Effector CD4-positive, alpha-beta T cell (primary cell): ENCODE data around the gene CHRDL1. TPM values are rescaled to one million over a fixed set of nuclear protein-coding genes. Genes with fewer than 3 reads are reported as not detected.
"Not testable (repeated sequence)": the region's sequence is repeated elsewhere in the genome, so short reads cannot be mapped to it uniquely, and the experiment has no call there.

Experiments
- DNase-seq: peaks from one replicate; pipeline ENCODE4 v3.0.0-alpha.2; 2020
- total RNA-seq: gene quantifications from one replicate; lab custom pipeline; 2026; lab: John Stamatoyannopoulos, UW

Gene CHRDL1, protein sequence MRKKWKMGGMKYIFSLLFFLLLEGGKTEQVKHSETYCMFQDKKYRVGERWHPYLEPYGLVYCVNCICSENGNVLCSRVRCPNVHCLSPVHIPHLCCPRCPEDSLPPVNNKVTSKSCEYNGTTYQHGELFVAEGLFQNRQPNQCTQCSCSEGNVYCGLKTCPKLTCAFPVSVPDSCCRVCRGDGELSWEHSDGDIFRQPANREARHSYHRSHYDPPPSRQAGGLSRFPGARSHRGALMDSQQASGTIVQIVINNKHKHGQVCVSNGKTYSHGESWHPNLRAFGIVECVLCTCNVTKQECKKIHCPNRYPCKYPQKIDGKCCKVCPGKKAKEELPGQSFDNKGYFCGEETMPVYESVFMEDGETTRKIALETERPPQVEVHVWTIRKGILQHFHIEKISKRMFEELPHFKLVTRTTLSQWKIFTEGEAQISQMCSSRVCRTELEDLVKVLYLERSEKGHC
- total RNA-seq, result not detected

DNA sequence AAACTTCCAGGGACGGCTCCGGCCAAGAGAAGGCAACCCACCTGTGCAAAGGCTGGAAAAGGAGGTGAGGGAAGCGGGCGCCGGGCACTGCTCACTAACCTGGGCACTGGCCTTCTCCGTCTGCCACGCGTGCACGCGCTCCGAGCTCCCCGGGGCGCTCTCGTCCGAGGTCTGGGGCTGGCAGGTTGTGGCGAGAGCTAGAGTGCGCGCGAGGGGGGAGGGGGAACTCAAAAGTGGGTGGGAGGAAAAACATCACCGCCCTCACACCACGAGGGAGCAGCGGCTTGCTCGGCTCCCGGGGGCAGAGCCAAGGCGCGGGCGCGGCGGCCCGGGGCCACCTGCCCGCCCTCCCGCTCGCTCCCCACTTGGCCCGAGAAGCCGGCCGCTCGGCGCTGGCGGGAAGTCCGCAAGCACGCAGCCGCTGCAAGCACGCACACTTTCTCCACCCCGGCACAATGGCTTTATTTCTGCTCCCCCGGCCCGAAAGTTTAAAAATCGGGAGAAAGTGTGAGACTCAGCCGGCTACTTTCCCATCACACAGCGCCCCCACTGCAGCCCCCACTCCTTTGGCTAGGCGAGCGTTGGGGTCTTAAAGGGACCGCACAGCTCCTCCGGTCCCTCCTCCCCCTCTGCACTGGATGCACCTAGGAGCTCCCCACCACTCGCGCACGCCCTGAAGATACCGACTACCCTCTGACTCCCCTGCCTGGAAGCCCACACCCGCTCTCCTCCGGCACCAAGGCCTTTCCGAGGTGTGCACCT, at the start of gene CHRDL1:
CHRDL1 (minus strand) TSS at position 173 of the 762 bp plus-strand sequence. CDS start 3,636 bp downstream, outside the sequence.
- DNase-seq, result no peak

DNA sequence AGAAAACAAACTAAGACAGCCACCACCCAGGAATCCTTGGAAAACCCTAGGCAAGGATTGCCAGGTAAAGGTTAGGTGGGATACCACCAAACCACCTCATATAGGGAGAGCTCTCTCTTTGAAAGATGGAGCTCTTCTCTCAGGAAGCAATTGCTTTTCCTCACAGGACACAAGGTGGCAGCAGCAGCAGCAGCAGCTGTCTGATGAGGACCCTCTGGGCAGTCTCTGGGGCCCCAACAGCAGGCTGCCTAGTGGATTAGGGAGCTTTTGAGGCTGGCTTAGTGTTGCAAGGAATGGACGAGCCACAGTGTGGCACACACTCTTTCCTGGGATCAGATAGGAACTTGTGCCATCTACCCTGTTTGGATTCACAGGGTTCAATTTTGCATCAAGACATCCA, 41.4 kb upstream of the CHRDL1 start:
- no peak for DNase-seq

DNA sequence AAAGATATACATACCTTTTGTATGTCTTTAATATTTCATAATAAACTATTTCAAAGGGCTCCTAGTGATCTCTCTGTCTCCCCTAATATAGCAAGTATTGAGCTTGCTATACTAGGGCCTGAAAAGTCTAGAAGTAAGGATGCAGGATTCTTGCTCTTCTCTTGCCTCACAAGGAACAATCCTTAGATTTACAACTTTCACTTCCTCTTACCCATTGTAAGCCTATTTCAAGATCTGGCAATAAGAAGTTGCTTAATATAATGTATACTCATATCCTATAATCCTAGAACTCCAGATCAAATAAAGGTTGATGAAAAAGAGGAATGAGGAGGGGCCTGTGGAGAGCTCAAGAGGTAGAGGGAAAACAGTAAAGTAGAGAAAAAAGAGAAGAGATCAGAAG, 40.8 kb upstream of the CHRDL1 start:
- DNase-seq, result no peak

DNA sequence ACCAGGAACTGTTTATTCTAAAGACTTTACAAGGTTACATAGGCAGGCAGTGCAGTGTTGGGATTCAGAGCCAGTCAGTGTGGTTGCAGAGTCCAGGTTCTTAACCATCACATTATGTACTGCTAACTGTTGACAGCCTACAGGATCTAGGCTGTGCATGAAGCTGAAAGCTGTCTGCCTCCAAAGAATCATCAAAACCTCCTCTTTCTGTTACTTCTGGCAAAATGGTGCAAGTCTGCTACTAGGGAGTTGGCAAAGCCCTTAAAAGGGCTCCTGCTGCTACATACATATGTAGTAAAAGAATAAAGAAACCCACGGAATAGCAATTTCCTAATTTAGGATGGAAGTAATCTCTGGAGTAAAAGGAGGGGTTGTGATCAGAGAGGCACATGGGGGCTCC, 40.4 kb upstream of the CHRDL1 start:
- DNase-seq, result no peak

DNA sequence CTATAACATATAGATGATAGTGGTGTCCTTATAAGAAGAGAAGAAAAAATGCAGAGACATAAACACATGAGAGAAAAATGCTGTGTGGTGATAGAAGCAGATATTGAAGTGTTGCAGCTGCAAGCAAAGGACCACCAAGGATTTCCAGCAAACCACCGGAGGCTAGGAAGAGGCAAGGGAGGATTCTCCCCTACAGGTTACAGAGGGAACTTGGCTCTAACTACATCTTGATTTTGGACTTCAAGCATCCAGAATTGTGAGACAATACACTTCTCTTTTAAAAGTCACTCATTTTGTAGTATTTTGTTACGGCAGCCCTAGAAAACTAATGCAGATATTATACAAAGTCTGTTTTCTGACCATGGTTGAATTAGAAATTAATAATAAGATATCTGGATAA, 30.4 kb upstream of the CHRDL1 start:
- no peak for DNase-seq

DNA sequence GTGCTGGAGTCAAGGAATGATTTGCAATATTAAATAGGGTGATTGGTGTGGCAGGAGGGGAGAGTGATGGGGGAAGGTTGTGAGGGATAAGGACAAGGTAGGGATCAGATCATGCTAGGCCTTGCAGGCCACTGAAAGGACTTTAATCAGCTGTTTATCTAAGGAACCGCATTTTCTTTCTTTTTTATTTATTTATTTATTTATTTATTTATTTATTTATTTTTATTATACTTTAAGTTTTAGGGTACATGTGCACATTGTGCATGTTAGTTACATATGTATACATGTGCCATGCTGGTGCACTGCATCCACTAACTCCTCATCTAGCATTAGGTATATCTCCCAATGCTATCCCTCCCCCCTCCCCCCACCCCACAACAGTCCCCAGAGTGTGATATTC, 20.9 kb upstream of the CHRDL1 start:
- DNase-seq, result not testable (repeated sequence)

DNA sequence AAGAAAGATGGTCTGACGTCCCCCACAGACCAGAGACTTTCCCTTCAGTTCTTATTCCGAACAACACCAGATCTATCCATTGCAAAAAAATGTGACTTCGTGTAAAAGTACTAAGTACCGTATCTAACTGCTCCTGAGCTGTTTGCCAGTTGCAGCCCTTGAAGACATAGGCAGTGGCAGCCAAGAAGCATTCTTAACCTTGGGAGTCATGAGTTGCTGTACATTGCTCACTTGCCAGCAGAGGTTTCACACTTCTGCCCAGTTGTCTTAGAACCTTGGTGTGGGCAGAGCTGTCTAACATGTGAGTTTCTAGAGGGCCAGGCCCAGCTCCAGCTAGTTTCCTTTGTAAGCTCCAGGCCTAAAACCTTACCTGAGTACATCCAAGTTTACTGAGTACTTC, 10.5 kb upstream of the CHRDL1 start:
- no peak for DNase-seq

DNA sequence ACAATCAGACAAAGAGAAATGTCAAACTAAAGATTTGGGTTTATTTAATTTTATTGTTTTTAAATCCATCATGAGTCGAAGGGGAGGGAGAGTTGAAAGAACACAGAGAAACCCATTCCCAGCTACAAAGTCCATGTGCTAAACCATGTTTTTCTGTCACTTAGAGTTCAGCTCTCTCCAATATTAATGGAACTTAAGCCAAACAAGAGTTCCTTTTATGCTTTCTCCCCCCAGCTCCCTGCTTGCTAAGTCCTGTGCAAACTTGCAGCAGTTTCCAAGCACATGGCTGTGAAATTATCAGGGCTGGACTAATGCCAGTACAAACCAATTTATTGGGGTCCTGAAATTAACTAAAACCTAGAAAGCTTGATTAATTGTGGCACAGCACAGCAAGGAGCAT, 9.7 kb upstream of the CHRDL1 start:
- DNase-seq, result no peak

DNA sequence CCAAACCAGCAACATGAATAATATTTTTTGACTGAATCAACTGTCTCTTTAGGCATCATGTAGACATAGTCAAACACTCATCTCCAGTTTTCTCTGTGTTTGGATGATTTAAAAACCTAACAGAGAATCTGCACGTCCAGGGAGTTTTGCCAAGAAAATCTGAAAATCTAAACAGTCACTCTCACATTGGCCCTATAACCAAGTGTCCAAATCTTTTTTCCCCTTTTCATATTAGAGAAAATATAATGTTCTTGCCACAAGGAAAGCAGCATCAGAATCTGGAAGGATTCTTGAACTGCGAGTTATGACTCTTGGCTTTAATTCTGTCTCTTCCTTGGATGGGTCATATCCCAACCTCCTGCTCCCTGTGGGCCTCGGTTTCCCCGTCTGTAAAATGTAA, 8.8 kb upstream of the CHRDL1 start:
- DNase-seq, result no peak

DNA sequence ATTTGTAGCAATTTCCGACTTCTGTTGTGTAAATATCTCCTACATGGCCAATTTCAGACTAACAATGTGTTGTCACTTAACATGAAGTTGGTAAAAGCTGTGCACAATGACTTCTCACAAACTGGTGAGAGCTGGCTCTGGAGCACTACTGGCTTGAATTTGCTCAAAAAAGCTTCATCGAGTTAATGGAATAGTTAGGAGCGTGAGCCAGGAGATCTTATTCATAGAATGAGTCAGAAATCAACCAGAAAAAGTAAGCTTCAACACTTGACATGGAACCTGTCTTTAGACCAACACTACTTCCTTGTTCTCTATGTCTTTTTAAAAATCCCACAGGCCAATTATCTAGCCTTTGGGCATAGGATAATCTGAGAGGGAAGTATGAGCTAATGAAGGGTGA, 7.9 kb upstream of the CHRDL1 start:
- DNase-seq, result no peak

DNA sequence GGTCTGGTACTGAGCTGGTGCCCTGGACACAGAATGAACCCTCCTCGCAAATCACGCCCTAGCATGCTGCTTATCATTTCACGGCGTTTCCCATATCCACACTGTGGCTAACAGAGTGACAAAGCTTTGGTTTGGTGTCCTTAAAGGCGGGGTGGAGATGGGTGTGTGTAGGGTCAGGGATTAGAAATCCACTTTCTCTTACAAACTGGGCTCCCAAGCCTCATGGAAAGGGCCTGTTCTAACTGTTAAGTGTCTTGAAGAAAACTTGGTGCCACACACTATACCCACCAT, 735 bp upstream of the CHRDL1 start:
- DNase-seq, result no peak

DNA sequence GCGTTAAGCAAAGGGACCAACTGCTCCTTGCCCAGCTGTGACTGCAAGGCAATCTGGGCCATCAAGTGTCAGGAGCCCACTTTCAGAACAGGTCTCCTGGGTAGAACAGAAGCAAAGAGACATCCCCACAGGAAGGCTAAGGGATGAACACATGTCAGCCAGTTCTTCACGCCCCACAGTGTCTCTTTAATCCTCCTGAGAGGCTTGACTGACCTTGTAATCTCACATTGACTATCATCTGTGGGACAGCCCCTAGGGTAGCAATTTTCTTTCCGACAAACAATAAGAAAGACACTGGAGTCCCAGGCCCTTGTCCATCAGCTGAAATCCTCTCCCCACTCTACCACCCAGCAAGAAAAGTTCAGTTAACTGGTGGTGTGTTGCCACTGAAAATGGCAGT, 1.0 kb downstream of the CHRDL1 start:
- DNase-seq, result no peak

DNA sequence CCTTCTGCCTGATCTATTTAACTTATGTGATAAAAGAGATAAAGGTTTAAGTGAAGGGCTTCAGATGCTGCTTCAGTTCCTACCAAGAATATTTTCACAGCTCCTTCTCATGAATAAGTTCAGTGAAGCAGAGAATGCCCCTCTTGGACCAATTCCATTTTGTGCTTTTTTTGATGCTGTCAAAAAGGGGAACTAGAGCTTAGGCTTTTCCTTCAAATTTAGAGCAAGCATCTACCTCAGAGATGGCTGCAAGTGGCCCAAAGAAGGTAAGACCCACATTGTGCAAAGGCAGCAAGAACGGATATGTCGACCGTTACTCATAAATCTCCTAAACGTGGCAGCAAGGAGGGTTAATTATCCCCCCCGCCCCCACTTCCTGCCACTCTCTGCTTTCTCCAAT, 4.5 kb downstream of the CHRDL1 start:
- DNase-seq, result no peak

DNA sequence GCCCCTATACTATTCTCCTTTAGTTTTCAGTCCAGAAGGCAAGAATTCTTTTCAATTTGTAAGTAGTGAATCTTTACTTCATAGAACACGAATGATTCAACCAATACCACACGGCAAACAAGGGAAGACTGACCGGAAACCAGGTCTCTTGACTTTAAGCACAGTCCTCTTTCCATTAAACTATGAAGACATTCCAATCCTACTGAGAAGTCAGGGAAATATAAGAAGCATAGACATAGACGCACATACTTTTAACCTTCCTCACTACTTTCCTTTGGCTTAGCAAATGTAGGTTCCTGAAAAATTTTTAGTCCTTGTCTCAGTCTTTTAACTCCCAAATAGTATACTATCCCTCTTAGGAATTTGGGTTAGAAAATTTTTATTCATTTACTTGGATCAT, 9.1 kb downstream of the CHRDL1 start:
- no peak for DNase-seq

DNA sequence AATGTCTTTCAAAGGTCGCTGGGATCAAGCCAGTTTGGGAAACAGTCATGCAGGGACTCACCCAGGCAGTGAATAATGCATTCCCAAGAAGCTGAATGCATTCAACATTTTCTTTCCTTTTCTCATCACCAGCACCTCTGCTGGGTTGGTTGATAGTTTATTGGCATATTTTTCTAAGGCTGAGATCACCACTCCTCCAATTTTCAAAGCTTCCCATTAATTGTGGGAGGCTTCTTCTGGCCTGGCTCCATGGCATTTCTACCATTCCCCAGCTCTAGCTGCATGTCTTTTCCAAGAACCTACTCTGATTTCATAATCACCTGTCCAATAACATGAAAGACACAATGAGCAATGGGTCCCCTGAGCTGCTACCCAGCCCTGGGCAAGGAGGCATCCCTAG, 35.8 kb downstream of the CHRDL1 start:
- no peak for DNase-seq

DNA sequence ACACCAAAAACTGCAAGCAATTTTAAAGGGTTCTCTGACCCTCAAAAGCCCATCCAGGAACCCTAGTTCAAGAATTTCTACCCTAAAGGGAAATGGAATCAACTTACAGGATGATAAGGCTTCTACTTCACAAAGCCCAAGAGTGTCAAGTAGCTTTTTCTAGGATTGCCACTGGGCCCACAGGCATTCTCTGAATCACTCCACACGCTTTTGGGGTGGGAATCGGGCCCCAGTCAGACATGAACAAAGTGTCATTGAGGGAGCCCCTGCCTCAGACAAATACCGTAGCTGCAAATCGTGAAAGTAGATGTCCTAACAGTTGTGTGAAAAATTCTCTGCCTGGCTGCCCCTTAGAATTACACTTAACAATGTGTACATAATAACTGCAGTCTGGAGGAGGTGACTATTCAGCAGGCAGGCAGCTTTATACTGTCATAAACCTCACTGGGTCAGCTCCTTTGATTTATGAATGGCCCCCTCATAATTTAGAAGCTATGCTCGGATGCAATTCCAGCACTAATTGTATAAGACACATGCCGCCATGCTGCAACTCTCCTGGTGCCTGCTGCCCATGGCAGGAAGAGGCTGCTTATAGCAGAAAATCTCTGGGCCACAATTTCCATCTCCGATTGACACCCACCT, 36.7 kb downstream of the CHRDL1 start:
- no peak for DNase-seq

DNA sequence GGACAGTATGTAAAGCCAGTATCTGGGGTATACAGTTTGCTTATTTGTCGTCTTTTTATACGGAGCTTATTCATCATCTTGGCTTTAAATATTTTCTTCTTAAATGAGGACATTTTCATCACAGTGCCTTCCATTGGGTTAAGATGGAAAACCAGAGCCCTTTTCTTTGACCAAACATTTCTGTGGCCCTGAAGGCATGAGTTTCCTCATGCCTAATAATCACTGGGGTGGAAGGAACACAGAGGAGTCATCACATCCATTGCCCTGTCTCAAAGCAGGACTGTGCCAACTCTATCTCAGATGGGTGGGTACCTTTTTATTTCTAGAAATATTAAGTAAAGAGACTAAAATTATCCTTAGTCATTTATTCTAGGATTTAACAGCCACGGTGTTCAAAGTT, 40.0 kb downstream of the CHRDL1 start:
- no peak for DNase-seq

DNA sequence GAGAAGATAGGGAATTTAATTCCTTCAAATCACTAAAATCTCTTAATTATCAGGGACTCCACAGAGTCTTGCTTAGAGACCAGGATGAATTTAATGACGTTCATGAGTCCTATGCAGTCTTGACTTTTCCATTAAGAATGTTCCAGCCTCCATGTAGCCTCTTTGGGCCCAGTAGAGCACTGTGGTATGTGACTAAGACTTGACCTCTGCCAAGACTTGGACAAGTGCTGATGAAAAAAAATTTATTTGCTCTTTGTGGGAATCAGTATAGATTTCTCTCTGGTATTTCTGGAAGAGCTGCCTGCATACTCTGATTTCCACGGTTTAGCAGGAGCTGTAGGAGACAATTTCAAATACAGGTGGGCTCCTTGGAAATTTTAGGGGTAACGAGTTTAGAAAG, 40.6 kb downstream of the CHRDL1 start:
- no peak for DNase-seq

DNA sequence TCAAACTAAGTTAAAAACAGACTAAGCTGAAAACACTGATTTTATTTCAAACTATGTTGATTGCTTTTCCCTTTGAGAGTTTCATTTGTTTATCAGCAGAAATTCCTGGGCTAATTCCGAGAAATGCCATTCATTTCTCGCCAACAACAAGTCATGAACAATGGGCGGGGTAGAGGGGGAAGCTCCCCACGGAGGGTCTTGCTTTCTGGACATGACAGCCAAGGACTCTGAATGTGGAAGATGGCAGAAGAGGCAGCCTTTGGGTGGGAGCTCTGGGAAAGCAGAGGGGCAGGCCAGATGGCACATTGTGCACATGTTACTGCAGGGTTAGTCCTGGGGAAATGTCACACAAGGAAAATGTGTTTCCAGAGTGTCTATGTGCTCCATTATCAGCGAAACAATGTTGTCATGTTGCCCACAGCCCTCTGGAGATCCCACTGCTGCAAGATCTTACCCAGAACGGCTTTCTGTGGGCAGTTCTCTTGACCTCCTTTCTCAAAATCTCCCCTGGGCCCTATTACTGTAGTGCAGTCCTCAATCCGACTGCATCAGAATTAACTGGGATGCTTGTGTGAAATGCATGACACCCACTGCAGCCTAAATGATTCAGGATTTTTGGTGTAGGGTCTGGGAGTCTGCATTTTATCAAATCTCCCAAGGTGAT, 45.0 kb downstream of the CHRDL1 start:
- DNase-seq, result no peak

DNA sequence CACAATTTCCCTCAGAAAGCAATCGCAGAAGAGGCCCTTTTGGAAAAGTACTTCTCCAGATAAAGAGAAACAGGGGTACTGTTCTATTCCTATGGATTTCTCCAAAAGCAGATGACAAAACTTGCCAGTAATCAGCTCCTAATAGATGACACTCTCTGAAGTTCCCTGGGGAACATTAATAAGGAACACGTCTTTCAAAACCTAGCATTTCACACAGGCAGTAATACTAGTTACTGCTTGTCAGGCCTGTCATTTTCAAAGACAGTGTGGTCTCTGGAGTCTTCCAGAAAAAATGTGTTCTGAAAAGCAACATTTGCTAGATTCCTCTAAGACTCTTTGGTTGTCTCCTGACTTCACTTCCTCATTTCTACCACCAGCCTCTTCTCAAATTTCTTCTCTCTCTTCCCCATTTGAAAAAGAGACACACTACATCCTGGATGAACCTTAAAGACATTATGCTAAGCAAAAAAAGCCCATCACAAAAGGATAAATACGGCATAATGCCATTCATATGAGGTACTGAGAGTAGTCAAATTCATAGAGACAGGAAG, 47.3 kb downstream of the CHRDL1 start:
- DNase-seq, result no peak

DNA sequence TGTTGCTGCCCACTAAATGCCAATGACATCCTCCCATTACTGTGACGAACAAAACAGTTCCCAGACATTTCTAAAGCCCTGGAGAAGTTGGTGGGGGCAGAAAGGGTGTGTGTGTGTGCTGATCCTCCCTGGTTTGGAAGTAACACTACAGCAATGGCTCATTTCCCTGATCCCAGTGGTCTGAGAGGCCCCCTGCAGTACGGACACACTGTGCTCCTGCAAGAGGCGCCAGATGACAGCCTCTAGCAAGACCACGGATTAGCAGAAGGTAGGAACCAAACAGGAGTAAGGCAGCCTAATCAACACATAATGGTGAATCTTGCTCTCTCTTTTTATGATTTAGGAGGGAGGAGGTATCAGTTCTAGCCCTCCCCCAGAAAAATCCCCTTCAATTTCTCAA, 49.6 kb downstream of the CHRDL1 start:
- no peak for DNase-seq

DNA sequence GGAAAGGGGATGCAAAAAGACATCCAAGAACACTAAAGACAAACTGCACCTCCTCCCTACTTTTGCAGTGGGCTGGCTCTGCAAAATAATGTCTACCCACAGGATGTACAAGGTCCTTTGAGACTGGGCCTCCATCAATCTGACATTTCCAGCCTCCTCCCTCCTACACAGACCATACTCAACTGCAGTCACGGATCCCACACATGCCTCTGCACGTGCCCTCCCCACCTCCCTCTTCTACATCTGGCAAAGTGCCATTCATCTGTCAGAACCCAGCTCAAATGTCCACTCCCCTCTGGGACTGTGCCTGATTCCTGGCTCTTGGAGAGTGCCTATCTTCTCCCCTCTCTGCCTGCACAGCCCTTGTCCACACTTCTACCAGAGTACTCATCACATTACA, 50.3 kb downstream of the CHRDL1 start:
- no peak for DNase-seq
